Measurements from ENCODE around the gene ANO3.

ANO3 gene

DNA sequence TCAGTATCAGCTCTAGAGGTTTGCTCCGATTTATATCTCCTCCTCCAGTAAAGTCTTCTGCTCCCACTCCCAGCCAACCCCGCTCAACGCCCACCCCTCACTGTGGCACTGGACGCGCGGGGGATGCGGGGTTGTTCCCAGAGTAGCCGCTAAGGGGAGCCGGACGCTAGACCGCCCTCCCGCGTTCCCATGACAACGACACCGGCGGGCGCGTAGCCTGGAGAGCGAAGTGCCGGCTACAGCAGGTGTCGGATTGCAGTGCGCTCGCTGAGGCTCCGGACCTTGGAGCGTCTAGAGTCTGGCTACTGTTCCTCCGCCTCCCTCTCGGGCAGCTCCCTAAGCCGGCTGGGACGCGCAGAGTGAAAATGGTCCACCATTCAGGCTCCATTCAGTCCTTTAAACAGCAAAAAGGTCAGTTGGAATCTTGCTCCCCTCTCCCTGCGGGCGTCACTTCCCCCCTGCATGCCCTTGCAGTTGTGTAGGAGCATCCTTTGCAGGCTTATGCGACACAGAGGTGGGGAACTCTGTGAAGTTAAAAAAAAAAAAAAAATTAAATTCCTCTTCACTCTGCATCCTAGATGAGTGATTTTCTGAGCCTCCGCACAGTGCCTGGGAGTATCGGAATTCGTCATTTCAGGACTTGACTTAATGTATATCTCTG, at the start of gene ANO3:
Gene ANO3 (plus strand): TSS at position 220 of the 661 bp plus-strand sequence. CDS start 146 bp downstream, at position 366.
- H3K36me3 ChIP-seq (ENCODE audit: control insufficient read depth, insufficient read depth, low read length), result no peaks in the 10 kb centered on the region
- TF ChIP-seq, protein P1, sequence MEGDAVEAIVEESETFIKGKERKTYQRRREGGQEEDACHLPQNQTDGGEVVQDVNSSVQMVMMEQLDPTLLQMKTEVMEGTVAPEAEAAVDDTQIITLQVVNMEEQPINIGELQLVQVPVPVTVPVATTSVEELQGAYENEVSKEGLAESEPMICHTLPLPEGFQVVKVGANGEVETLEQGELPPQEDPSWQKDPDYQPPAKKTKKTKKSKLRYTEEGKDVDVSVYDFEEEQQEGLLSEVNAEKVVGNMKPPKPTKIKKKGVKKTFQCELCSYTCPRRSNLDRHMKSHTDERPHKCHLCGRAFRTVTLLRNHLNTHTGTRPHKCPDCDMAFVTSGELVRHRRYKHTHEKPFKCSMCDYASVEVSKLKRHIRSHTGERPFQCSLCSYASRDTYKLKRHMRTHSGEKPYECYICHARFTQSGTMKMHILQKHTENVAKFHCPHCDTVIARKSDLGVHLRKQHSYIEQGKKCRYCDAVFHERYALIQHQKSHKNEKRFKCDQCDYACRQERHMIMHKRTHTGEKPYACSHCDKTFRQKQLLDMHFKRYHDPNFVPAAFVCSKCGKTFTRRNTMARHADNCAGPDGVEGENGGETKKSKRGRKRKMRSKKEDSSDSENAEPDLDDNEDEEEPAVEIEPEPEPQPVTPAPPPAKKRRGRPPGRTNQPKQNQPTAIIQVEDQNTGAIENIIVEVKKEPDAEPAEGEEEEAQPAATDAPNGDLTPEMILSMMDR (IDR thresholded peaks at IDR 0.05; ENCODE audit: insufficient read depth, low read length, poor library complexity, severe bottlenecking), result peak; percentile 8
- DNase-seq (ENCODE audit: extremely low read depth, insufficient read length), result peak; percentile 29
- H3K4me3 ChIP-seq (replicated peaks; ENCODE audit: low read depth, low read length), result no peak within 1 kb of the TSS
- H3K27me3 ChIP-seq (replicated peaks; ENCODE audit: control insufficient read depth, insufficient read depth, low read length), result no peaks in the 10 kb centered on the region

DNA sequence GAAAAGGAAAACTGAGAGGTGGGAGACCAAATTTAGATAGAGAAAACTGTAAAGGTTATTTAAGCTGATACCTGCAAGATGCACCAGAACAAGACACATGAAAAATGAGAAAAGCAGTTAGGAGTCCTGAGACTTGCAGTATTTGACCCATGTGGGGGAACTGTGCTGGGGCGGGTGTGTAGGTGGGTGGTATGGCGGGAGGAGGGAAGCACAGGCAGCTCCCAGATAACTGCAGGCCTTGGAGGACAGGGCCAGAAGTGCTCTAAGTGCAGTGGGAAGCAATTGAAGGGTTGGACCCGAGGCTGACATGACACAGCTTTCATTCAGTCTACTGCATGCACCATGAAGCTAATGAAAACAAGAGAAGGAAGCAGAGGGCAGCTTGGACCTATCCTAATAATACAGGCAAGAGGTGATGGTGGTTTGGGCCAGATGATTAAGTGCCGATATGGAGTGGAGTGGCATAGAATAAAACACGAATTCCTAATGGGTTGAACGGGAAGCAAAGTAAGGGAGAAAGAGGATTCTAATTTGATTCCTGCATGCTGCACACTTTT, 48.0 kb upstream of the ANO3 start:
- Histone ChIP-seq H3K27me3 (replicated peaks; ENCODE audit: control insufficient read depth, insufficient read depth, low read length) (no peaks in the 10 kb centered on the region), H3K4me3 (replicated peaks; ENCODE audit: low read depth, low read length) (no peak overlapping the region), H3K36me3 (ENCODE audit: control insufficient read depth, insufficient read depth, low read length) (no peaks in the 10 kb centered on the region)
- TF ChIP-seq, protein P1 (IDR thresholded peaks at IDR 0.05; ENCODE audit: insufficient read depth, low read length, poor library complexity, severe bottlenecking), result no peak
- no peak for DNase-seq (ENCODE audit: extremely low read depth, insufficient read length)

DNA sequence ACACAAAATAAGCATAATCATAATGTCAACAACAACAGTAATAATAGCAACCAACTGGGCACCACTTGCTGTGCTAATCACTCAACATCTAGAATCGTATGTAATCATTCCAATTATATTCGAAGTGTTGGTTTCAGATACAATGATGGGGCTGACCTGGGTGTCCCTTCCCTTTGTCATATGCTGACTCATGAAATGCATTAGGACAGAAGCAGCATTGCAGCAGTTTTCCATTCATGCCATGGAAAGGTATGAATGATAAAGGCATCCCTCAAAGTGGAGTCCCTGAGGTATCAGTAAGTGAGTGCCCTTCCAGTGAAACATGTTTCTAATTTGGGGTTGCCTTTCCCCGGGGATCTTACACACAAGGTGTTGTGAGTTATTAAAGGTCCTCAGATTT, 46.3 kb upstream of the ANO3 start:
- TF ChIP-seq, protein P1 (IDR thresholded peaks at IDR 0.05; ENCODE audit: insufficient read depth, low read length, poor library complexity, severe bottlenecking), result no peak
- no peak for DNase-seq (ENCODE audit: extremely low read depth, insufficient read length)
- Histone ChIP-seq H3K4me3 (replicated peaks; ENCODE audit: low read depth, low read length) (no peak overlapping the region), H3K36me3 (ENCODE audit: control insufficient read depth, insufficient read depth, low read length) (no peaks in the 10 kb centered on the region), H3K27me3 (replicated peaks; ENCODE audit: control insufficient read depth, insufficient read depth, low read length) (no peaks in the 10 kb centered on the region)

DNA sequence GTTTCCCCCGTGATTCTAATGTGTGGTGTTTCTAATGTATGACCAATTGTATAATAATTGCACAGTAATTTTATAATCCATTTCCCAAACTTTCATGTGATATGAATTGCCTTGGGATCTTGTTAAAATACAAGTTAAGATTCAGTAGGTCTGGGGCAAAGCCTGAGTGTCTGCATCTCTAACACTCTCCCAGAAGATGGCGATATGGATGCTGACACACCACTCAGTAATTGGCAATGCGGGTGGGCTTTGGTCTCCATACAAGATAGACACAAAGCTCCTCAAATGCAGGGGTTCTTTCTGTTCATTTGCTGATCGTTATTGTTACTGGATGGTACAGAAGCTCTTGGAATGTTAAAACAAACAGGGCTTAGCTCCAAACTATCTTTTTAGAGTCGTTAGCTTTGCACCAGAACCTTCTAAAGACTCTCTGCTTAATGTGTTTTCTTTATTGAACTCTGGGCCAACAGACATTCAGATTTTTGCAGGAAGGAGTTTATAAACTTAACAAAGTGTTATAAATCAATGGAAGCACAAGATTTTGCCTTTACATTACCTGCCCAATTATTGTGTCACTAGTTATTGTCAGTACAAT, 45.4 kb upstream of the ANO3 start:
- TF ChIP-seq, protein P1 (IDR thresholded peaks at IDR 0.05; ENCODE audit: insufficient read depth, low read length, poor library complexity, severe bottlenecking), result peak; percentile 64
- DNase-seq (ENCODE audit: extremely low read depth, insufficient read length), result no peak
- no peaks in the 10 kb centered on the region for H3K27me3 ChIP-seq (replicated peaks; ENCODE audit: control insufficient read depth, insufficient read depth, low read length)
- H3K4me3 ChIP-seq (replicated peaks; ENCODE audit: low read depth, low read length), result no peak overlapping the region
- no peaks in the 10 kb centered on the region for H3K36me3 ChIP-seq (ENCODE audit: control insufficient read depth, insufficient read depth, low read length)

DNA sequence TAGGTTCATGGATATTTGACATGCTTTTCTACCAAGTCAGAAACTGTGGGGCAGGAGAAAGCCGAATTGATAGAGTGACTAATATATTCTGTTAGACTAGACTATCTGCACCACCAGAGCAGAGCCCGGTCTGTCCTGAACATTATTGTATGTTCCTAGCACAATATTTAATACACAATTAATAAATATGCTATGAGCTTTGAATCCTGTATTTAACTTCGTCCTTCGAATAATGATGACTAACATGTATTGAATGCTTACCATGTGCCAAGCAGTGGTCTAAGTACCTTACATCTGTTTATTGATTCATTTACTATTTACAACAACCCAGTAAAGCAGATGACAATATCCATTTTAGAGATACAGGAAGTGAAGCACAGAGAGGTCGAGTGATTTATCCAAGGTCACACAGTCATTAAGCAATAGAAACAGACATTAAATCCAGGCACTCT, 44.8 kb upstream of the ANO3 start:
- no peak for DNase-seq (ENCODE audit: extremely low read depth, insufficient read length)
- TF ChIP-seq, protein P1 (IDR thresholded peaks at IDR 0.05; ENCODE audit: insufficient read depth, low read length, poor library complexity, severe bottlenecking), result no peak
- Histone ChIP-seq H3K4me3 (replicated peaks; ENCODE audit: low read depth, low read length) (no peak overlapping the region), H3K27me3 (replicated peaks; ENCODE audit: control insufficient read depth, insufficient read depth, low read length) (no peaks in the 10 kb centered on the region), H3K36me3 (ENCODE audit: control insufficient read depth, insufficient read depth, low read length) (no peaks in the 10 kb centered on the region)

Measured in GM06990 (cell line).